Renal cortex interstitium (tissue), 11 donors: Measurements from ENCODE around the gene PTCH2. TPM values are rescaled to one million over a fixed set of nuclear protein-coding genes. Genes with fewer than 3 reads are reported as not detected.
A peak's percentile ranks its signal among the peaks of the same experiment; 100 is the strongest.
"Not testable (repeated sequence)": the region's sequence is repeated elsewhere in the genome, so short reads cannot be mapped to it uniquely, and the experiment has no call there.

ENCODE experiments used
- DNase-seq, 11 donors: peaks; one replicate each; pipeline ENCODE4 v3.0.0-alpha.2; 2013; ENCODE audit warnings: low read depth in 9 of 11, low spot score in 4 of 11; ENCODE audit errors: extremely low read depth in 1 of 11
- polyA plus RNA-seq, 3 donors: library from polyadenylated mRNA; unstranded; fragments of 120-200 nt; gene quantifications; one replicate each; pipeline ENCODE4 v1.2.1, GENCODE V29; 2013; ENCODE audit not compliant: insufficient read length in 3 of 3

The PTCH2 gene
- polyA plus RNA-seq, 3 donors, result 3.8 to 6.6 (median 5.5) TPM

DNA sequence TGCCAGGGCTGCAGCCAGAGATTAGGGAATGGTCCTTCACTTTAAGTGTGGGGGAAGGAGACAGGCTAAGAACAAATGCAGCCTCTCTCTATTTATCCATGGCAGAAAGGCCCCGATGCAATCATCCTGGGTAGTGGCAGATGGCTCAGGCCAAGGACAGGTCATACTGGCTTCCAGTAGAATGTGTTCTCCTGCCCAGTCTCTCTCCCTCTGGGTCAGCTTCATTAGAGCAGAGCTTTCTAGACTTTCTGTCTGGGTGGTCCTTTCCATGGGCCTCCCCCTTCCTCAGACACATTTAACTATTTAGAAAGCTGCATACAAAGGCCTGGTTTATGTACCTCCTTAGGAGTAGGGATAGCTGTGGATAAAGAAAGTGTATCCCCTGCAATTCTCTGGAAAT, 4.8 kb upstream of the PTCH2 start:
- DNase-seq, result no peak

GRCh38 chr1:44846985-44847384, 3.9 kb upstream of the PTCH2 start:
- DNase-seq, result no peak

GRCh38 chr1:44842486-44842861, 579 bp downstream of the PTCH2 start:
- DNase-seq, result no peak

GRCh38 chr1:44839576-44839975, 3.5 kb downstream of the PTCH2 start:
- no peak for DNase-seq

- not testable (repeated sequence) for DNase-seq
Observed at GRCh38 chr1:44838294-44838693, 4.8 kb downstream of the PTCH2 start.

DNA sequence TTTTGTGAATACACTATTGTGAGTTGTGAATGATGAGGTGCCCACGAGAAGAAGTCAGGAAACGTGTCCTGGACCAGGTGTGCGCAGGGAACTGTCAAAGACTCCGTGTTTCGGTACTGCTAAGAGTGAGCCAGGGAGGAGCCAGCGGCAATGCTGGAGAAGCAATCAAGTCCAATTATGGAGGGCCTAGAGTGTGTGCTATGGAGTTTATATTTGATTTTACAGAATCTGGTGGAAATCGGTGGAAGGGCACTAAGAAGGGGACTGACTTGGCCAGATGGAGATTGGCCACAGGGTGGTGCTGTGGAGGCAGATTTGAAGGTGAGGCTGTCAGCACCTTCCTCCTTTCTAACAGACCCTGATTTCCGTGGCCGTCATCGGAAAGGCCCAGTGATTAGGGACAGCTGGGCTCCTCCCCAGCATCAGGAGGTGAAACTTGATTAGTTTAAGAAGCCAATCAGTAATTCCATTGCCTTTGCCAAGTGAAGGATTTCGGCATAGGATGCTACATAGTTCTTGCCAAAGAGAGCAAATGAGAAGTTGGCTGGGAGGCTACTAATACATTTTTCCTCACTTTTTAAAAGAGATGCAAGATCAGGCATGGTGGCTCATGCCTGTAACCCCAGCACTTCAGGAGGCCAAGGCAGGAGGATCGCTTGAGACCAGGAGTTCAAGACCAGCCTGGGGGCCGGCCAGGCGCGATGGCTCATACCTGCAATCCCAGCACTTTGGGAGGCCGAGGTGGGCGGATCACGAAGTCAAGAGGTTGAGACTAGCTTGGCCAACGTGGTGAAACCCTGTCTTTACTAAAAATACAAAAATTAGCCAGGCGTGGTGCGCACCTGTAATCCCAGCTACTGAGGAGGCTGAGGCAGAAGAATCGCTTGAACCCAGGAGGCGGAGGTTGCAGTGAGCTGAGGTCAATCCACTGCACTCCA, 7.0 kb downstream of the PTCH2 start:
- DNase-seq, result peak in 9 of 11 donors; percentile 50 to 81 (median 73)

DNA sequence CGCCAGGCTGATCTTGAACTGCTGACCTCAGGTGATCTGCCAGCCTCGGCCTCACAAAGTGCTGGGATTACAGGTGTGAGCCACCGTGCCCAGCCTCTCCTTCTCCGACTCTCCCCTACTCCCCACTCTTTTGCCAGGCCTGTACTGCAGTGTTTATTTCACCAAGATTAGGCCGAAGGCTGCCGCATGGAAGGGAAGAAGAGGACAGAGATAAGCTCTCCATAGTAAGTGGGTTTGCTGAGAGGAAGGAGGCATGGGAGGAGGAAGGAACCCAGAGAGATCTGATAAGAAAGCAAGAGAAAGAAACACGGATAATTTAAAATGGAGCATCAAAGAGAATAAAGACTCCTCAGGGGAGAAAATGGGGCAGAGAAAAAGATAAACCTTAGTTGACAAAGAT, 8.7 kb downstream of the PTCH2 start:
- no peak for DNase-seq

GRCh38 chr1:44832056-44832705, 10.9 kb downstream of the PTCH2 start:
- no peak for DNase-seq

DNA sequence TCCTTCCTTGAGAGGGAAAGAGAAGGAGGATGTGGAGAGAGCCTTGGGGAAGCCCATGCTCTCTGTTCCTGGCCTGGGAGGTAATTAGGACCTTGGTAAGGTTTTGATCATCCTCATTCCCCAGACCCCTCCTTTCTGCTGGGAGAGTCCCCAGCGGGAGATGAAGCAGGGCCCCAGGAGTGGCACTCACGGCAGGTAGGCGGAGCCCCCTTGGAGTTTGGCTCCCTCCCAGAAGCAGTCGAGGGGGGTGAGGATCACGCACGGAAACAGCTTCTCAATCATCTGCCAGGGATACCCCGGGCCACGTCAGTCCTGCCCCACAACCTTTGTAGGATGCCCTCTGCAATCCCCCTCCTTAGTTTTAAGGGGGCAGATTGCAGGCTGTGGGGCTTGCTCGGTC, 11.5 kb downstream of the PTCH2 start:
- no peak for DNase-seq

DNA sequence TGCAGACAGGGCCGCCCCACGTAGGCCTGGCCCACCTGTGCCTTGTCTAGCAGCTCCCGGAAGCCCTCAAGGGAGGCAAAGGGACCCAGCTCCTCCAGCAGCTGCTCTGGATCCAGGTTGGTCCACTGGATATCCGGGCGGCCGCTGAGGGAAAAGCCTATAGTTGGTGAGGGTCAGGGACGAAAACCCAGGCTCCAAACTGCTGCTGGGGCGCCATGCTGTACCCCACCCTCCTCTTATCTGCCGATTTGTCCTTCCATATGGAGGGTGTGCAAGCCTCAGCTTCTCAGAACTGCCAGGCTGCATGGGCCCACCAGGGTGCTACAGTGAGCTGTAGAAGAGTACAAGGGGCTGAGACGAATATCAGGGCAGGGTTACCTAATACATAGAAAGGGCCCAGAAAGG, 12.2 kb downstream of the PTCH2 start:
- no peak for DNase-seq

- DNase-seq, result no peak
Observed at GRCh38 chr1:44829506-44830384, 13.3 kb downstream of the PTCH2 start.

GRCh38 chr1:44828841-44829440, 14.1 kb downstream of the PTCH2 start:
- DNase-seq, result no peak

DNA sequence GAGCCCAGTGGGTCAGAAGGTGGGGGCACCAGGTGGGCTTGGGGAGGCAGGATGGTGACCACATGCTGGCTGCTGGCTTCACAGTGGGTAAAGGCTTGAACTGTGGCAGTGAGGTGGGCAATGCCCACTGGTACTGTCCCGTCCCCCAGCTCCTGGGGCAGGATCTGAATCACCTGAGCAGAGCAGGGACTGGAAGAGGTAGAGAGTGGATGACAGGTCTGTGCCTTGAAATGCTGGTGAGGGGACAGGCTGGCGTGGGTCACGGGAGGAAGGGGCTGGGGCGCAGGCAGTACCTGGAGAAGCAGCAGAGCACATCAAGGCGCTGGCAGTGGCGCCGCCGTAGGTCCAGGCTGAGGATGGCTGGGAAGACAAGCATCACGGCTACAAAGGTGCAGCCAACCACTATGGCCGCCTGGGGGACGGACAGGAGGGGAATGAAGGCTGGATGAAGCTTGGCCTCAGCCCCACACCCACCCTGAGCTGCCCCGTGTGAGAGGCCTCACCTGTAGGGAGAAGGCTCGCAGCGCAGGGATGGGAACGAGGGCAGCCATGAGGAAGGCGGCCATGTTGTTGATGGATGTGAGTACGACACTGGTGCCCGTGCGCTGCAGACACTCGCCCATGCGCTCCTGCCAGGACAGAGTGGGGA, 14.9 kb downstream of the PTCH2 start:
- no peak for DNase-seq

DNA sequence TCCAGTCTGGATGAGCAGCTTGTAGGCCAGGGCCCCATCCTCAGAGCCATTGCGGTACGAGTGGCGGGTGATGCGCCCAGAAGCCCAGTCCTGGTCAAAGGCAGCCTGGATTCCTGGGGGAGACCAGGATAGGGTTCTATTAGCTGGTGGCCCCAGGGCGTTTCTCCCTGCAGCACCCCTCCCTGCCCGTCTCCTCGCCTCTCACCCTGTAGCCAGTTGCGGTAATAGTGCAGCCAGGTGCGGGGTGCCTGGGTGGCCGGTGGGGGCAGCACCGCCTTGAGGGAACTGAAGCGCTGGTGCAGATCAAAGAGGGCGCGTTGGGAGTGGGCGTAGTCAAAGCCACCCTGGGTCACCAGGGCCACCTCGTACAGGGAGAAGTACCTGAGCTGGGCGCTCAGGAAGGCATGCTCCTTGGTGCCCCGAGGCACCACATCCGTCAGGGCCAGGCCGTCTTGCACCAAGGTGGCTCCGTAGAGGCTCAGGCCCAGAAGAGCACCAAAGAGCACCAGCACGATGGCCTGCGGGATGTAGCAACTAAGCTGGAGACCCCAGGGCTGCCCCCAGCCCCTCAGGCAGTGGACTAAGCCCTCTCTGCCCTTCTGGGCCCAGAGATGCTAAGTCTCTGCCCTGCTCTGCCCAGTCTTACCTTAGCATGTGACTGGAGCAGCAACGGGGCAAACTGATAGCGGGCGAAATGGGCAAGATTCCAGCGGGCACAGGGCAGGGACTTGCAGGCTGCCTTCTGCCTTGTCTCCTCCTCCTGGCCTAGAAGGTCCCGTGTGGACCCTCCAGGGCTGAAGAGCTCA, 15.7 kb downstream of the PTCH2 start:
- no peak for DNase-seq

DNA sequence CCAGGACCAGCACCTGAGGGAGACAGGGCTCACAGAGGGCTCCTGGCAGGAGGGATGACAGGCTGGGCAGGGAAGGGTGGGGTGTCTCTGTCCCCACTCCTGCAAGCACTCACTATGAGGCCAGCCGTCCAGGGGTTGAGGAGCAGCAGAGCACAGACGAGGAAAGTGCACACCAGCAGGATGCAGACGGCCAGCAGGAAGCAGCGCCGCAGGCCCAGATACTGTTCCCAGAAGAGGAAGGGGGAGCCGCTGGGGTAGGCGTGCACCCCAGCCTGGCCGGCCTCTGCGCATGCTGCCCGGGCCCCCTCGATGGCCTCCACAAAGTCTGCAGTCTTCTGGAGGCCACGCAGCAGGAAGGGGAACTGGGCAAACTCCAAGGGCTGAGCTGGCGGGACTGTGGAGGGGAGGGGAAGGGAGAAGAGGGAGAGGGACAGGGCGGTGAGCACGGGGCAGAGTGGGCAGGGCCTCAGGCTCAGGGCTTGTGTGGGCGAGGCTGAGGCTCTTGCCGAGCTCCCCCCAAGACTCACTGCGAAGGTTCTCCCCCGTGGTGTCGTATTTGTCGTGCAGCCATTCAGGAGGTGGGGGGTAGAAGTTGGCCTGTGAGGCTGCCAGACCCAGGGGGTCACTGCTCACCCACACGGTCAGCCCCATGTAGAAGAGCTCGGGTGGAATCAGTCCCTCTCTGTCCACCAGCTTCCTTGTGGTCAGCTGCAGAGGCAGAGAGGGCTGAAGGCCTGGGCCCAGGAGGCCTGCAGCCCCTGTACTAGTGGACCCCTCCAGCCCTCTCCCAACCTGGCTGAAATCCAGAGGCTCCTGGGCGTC, 16.5 kb downstream of the PTCH2 start:
- no peak for DNase-seq

- DNase-seq, result not testable (repeated sequence)
Observed at GRCh38 chr1:44824392-44824791, 18.7 kb downstream of the PTCH2 start.

- DNase-seq, result no peak
Observed at GRCh38 chr1:44822981-44823451, 20.0 kb downstream of the PTCH2 start.
